Astrocyte of the spinal cord (primary cell): ENCODE measurements around the gene SCRT2.
"Not testable (repeated sequence)": the region's sequence is repeated elsewhere in the genome, so short reads cannot be mapped to it uniquely, and the experiment has no call there.

ENCODE experiments used
- DNase-seq: peaks from one replicate; pipeline ENCODE4 v3.0.0; 2011; ENCODE audit warnings: low read depth, low spot score
- H3K4me3 ChIP-seq: 2 replicates; pipeline ENCODE4 v1.5.1; 2011; ENCODE audit warnings: low read depth, mild to moderate bottlenecking, low read length, moderate library complexity
- CTCF ChIP-seq: IDR thresholded peaks from 2 replicates; pipeline ENCODE4 v1.5.1; 2012; ENCODE audit warnings: low read depth, mild to moderate bottlenecking, low read length, inconsistent platforms
- in situ Hi-C: cut with HindIII; loops from 2 replicates; pipeline ENCODE4 v1.10.0; 2017; ENCODE audit warnings: low sequenced_read_pairs

SCRT2 gene

GRCh38 chr20:675453-676314 lies at the start of gene SCRT2:
TSS of gene SCRT2 (minus strand) at chr20:675802. CDS start at chr20:675601, 201 bp downstream.
- peak; percentile 73 for DNase-seq
- in situ Hi-C loops, result no loop called here
- H3K4me3 ChIP-seq, result no peak within 1 kb of the TSS

GRCh38 chr20:724797-725196 lies 49.2 kb upstream of the SCRT2 start:
- H3K4me3 ChIP-seq, in situ Hi-C loops, DNase-seq: not testable (repeated sequence)

More at GRCh38 chr20:675453-676314, at the start of gene SCRT2:
- no peak for TF ChIP-seq CTCF

- DNase-seq, result no peak
- in situ Hi-C loops, result no loop called here
- H3K4me3 ChIP-seq, result no peak overlapping the region
- TF ChIP-seq CTCF, result no peak
Measured at GRCh38 chr20:723756-724155, 48.2 kb upstream of the SCRT2 start.

- DNase-seq, result no peak
- in situ Hi-C loops, result no loop called here
- TF ChIP-seq CTCF, result no peak
- H3K4me3 ChIP-seq, result no peak overlapping the region
Measured at GRCh38 chr20:722822-723644, 47.4 kb upstream of the SCRT2 start.

- no peak overlapping the region for H3K4me3 ChIP-seq
- in situ Hi-C loops, result no loop called here
- no peak for TF ChIP-seq CTCF
- DNase-seq, result no peak
Measured at GRCh38 chr20:721876-722275, 46.3 kb upstream of the SCRT2 start.

GRCh38 chr20:719816-720215 lies 44.2 kb upstream of the SCRT2 start:
- in situ Hi-C loops, result no loop called here
- no peak for TF ChIP-seq CTCF
- DNase-seq, result no peak
- H3K4me3 ChIP-seq, result no peak overlapping the region

GRCh38 chr20:719068-719467 lies 43.5 kb upstream of the SCRT2 start:
- in situ Hi-C loops, result no loop called here
- no peak overlapping the region for H3K4me3 ChIP-seq
- DNase-seq, result no peak
- no peak for TF ChIP-seq CTCF
